Loucy (cell line): ENCODE results near the gene CACNA1C.

Experiments
- H2AFZ ChIP-seq: fragments of 200-600 bp; sonication (generic); 2 replicates; pipeline ENCODE4 v1.6.0; 2016; ENCODE audit warnings: antibody characterized with exemption, mild to moderate bottlenecking, low read length, moderate library complexity
- H3F3A ChIP-seq: fragments of 200-600 bp; 2 replicates; pipeline ENCODE4 v1.6.0; 2016; ENCODE audit warnings: antibody characterized with exemption, low read depth, mild to moderate bottlenecking
- H3K27me3 ChIP-seq: fragments of 200-600 bp; sonication (generic); 2 replicates; pipeline ENCODE4 v1.6.1; 2014; ENCODE audit warnings: low read length, mild to moderate bottlenecking; ENCODE audit not compliant: insufficient read depth, poor library complexity, severe bottlenecking
- H3K36me3 ChIP-seq: fragments of 200-600 bp; sonication (generic); 2 replicates; pipeline ENCODE4 v1.6.1; 2016; ENCODE audit warnings: low read length; ENCODE audit not compliant: insufficient read depth
- H3K4me1 ChIP-seq: fragments of 200-600 bp; sonication (generic); 2 replicates; pipeline ENCODE4 v1.5.1; 2014; ENCODE audit warnings: low read length, mild to moderate bottlenecking; ENCODE audit not compliant: insufficient read depth, poor library complexity, severe bottlenecking
- H3K4me2 ChIP-seq: fragments of 200-600 bp; sonication (generic); 2 replicates; pipeline ENCODE4 v1.6.0; 2014; ENCODE audit warnings: antibody characterized with exemption, low read length, low read depth, mild to moderate bottlenecking; ENCODE audit not compliant: poor library complexity, severe bottlenecking
- H3K4me3 ChIP-seq: fragments of 200-600 bp; sonication (generic); 2 replicates; pipeline ENCODE4 v1.5.1; 2014; ENCODE audit warnings: low read length, mild to moderate bottlenecking, mixed read lengths; ENCODE audit not compliant: poor library complexity, severe bottlenecking
- H3K79me2 ChIP-seq: fragments of 200-600 bp; sonication (generic); 2 replicates; pipeline ENCODE4 v1.6.1; 2014; ENCODE audit warnings: low read length; ENCODE audit not compliant: insufficient read depth
- H3K9ac ChIP-seq: fragments of 200-600 bp; sonication (generic); 2 replicates; pipeline ENCODE4 v1.6.0; 2014; ENCODE audit warnings: mild to moderate bottlenecking, low read depth, low read length, moderate library complexity; ENCODE audit not compliant: poor library complexity, severe bottlenecking
- H3K9me2 ChIP-seq: fragments of 200-600 bp; sonication (generic); replicated peaks from 2 replicates; pipeline ENCODE4 v1.6.1; 2016; ENCODE audit warnings: low read depth, low read length, mixed read lengths
- H3K9me3 ChIP-seq: fragments of 200-600 bp; sonication (generic); 2 replicates; pipeline ENCODE4 v1.6.1; 2014; ENCODE audit warnings: mild to moderate bottlenecking, antibody characterized with exemption, low read length, low read depth; ENCODE audit not compliant: insufficient read depth
- H4K20me1 ChIP-seq: fragments of 200-600 bp; sonication (generic); 2 replicates; pipeline ENCODE4 v1.6.0; 2014; ENCODE audit warnings: antibody characterized with exemption, low read length, mild to moderate bottlenecking; ENCODE audit not compliant: insufficient read depth, poor library complexity, severe bottlenecking
- CTCF ChIP-seq: fragments of 200-600 bp; sonication (generic); conservative IDR thresholded peaks from 2 replicates; pipeline ENCODE4 v1.5.1; 2014; ENCODE audit warnings: mild to moderate bottlenecking, antibody characterized with exemption, low read length
- EZH2phosphoT487 ChIP-seq: fragments of 200-600 bp; IDR thresholded peaks from 2 replicates; pipeline ENCODE4 v1.6.1; 2018; ENCODE audit warnings: antibody characterized with exemption, mild to moderate bottlenecking, moderate library complexity, borderline replicate concordance

The CACNA1C gene

GRCh38 chr12:2623472-2623871 lies 570.7 kb downstream of the CACNA1C start:
- Histone ChIP-seq H3F3A (no peaks in the 10 kb centered on the region), H3K9me3 (no peaks in the 10 kb centered on the region)

GRCh38 chr12:2624543-2625288 lies 571.9 kb downstream of the CACNA1C start:
- H3F3A ChIP-seq: no peaks in the 10 kb centered on the region
- no peaks in the 10 kb centered on the region for H3K36me3 ChIP-seq
- H3K4me2 ChIP-seq: no peak overlapping the region
- H3K4me3 ChIP-seq: no peak overlapping the region
- H3K79me2 ChIP-seq: no peaks in the 10 kb centered on the region
- H3K27me3 ChIP-seq: no peaks in the 10 kb centered on the region
- no peak overlapping the region for H2AFZ ChIP-seq
- no peaks in the 10 kb centered on the region for H4K20me1 ChIP-seq
- H3K9ac ChIP-seq: no peak overlapping the region
- no peaks in the 10 kb centered on the region for H3K9me2 ChIP-seq
- no peaks in the 10 kb centered on the region for H3K4me1 ChIP-seq
- TF ChIP-seq EZH2phosphoT487 (no peak), CTCF (peak; percentile 64)
- no peaks in the 10 kb centered on the region for H3K9me3 ChIP-seq

More at GRCh38 chr12:2623472-2623871, 570.7 kb downstream of the CACNA1C start:
- Histone ChIP-seq H3K79me2 (no peaks in the 10 kb centered on the region), H3K36me3 (no peaks in the 10 kb centered on the region), H2AFZ (no peak overlapping the region), H4K20me1 (no peaks in the 10 kb centered on the region), H3K27me3 (no peaks in the 10 kb centered on the region), H3K9me2 (no peaks in the 10 kb centered on the region), H3K4me1 (peaks cover 2% of the 10 kb centered on the region), H3K4me3 (no peak overlapping the region), H3K9ac (no peak overlapping the region), H3K4me2 (no peak overlapping the region)
- TF ChIP-seq EZH2phosphoT487 (no peak), CTCF (no peak)

GRCh38 chr12:2625289-2625612 lies 572.5 kb downstream of the CACNA1C start:
- no peaks in the 10 kb centered on the region for H3K36me3 ChIP-seq
- no peaks in the 10 kb centered on the region for H3K9me2 ChIP-seq
- no peak overlapping the region for H2AFZ ChIP-seq
- no peak overlapping the region for H3K4me2 ChIP-seq
- no peaks in the 10 kb centered on the region for H3K27me3 ChIP-seq
- no peaks in the 10 kb centered on the region for H3K9me3 ChIP-seq
- H3K4me3 ChIP-seq: no peak overlapping the region
- no peak for TF ChIP-seq EZH2phosphoT487
- TF ChIP-seq CTCF: no peak
- H3K79me2 ChIP-seq: no peaks in the 10 kb centered on the region
- H3K9ac ChIP-seq: no peak overlapping the region
- no peaks in the 10 kb centered on the region for H4K20me1 ChIP-seq
- no peaks in the 10 kb centered on the region for H3F3A ChIP-seq
- no peaks in the 10 kb centered on the region for H3K4me1 ChIP-seq
